Activated CD4-positive, alpha-beta T cell treated with anti-CD3 and anti-CD28 coated beads for 48 hours (primary cell): ENCODE measurements around the gene STK16.
"Not testable (repeated sequence)": the region's sequence is repeated elsewhere in the genome, so short reads cannot be mapped to it uniquely, and the experiment has no call there.

ENCODE experiments used
- DNase-seq: peaks from one replicate; pipeline ENCODE4 v3.0.0-alpha.2; 2020

Gene STK16, protein sequence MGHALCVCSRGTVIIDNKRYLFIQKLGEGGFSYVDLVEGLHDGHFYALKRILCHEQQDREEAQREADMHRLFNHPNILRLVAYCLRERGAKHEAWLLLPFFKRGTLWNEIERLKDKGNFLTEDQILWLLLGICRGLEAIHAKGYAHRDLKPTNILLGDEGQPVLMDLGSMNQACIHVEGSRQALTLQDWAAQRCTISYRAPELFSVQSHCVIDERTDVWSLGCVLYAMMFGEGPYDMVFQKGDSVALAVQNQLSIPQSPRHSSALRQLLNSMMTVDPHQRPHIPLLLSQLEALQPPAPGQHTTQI

DNA sequence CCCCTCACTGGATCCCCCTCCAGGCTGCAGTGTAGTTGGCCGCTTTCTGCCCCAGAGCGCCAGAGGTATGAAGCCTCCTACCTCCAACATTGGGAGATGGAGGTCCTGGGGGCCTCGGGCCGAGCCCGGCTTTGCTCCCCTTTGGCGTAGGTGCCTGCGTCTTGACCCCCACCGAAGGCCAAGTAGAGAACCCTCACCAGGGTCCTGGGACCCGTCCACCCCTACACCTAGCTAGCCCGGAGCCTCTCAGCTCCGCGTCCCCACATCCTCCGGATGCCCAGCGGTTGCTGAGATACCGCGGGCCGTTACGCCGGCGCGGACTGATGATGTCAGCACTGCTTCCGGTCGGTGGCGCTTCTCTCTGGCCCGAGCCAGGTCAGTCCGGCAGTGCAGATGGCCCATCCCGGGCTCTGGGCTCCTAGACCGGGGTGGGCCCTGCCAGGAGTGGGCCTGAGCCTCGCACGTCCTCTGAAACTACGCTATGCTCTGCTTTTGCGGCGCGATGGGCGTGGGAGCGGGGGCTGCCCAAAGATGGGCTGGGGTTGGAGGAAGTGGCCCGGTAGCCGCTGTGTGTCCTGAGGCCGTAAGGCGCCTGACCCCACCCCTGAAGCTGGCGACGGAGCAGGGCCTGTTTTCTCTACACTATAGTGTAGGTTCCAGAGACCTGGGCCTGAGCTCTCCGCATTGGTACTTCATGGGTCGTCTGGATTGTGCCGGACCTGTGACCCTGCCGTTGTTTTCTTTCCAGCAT is at the start of gene STK16, which contains the start of gene GLB1L:
TSS of gene STK16 (plus strand) at position 332 of the 751 bp plus-strand sequence. CDS start 521 bp downstream, outside the sequence.
TSS of gene GLB1L (minus strand) at position 297 of the 751 bp plus-strand sequence. CDS start 1,871 bp downstream, outside the sequence.
- peak; percentile 93 for DNase-seq

DNA sequence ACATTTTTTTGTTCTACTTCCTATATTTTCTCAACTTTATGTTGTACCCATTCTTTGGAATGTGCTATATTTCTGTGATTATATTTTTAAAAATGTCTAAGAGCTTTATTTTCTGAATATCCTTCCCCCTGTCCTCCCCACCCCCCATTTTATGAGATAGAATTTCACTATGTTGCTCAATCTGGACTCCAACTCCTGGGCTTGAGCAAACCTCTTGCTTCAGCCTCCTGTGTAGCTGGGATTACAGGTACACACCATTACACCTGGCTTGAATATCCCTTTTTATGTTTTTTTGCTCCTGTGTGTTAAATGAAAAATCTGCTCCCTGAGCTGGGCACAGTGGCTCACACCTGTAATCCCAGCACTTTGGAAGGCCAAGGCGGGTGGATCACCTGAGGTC is 47.9 kb upstream of the STK16 start:
- no peak for DNase-seq

DNA sequence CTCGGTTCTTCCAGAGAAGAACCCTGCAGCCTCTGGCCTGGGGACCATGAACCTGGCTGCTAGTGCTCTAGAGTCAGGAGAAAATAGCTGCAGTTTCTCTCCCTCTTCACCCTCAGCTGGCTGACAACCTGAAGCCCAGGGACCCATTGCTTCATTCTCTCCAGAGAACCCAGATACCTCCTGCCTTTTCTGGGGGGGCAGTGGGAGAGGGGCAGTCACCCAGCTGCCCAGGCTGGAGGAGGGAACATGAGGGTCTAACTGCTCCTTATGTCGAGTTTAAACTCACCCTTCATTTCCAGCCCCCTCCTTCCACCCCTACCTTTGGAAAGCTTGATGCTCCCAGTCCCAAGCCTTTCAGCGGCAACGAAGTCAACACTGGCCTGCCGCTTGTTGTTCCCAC is 46.3 kb upstream of the STK16 start:
- no peak for DNase-seq

DNA sequence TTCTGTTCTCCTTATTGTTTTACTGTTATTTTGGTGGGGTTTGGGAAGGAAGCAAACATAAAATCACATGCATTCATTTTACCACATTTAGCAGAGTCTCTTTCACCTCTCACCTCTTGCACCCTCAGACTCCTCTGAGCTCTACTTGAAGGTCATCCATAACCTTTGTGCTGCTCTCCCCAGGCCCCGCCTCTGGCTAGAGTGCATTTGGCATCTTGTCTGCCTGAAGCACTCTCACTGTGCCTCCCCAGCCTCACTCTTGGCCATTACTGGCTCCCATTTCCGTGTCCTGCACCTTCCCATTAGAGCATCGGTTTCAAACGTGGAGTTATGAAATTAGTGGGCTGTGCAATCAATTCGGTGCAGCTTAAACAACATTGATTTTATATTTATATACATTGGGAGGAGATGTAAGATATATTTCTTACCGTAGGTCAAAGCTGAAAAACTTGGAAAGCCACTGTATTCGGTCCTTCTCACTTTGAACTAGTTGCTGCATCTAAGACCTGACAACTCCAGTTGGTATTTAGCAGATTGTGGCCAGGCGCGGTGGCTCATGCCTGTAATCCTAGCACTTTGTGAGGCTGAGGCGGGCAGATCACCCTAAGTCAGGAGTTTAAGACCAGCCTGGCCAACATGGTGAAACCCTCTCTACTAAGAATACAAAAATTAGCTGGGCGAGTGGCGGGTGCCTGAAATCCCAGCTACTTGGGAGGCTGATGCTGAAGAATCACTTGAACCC is 45.6 kb upstream of the STK16 start:
- DNase-seq, result no peak

DNA sequence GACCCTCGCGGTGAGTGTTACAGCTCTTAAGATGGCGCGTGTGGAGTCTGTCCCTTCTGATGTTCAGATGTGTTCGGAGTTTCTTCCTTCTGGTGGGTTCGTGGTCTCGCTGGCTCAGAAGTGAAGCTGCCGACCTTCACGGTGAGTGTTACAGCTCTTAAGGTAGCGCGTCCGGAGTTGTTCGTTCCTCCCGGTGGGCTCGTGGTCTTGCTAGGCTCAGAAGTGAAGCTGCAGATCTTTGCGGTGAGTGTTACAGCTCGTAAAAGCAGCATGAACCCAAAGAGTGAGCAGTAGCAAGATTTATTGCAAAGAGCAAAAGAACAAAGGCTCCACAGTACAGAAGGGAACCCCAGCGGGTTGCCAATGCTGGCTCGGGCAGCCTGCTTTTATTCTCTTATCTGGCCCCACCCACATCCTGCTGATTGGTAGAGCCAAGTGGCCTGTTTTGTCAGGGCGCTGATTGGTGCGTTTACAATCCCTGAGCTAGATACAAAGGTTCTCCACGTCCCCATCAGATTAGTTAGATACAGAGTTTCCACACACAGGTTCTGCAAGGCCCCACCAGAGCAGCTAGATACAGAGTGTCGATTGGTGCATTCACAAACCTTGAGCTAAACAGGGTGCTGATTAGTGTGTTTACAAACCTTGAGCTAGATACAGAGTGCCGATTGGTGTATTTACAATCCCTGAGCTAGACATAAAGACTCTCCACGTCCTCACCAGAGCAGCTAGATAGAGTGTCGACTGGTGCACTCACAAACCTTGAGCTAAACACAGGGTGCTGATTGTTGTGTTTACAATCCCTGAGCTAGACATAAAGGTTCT is 44.6 kb upstream of the STK16 start:
- DNase-seq, result peak; percentile 26

DNA sequence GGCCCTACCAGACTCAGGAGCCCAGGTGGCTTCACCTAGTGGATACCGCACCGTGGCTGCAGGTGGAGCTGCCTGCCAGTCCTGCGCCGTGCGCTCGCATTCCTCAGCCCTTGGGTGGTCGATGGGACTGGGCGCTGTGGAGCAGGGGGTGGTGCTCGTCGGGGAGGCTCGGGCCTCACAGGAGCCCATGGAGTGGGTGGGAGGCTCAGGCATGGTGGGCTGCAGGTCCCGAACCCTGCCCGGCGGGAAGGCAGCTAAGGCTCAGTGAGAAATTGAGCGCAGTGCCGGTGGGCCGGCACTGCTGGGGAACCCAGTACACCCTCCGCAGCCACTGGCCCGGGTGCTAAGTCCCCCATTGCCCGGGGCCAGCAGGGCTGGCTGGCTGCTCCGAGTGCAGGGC is 43.9 kb upstream of the STK16 start:
- DNase-seq, result not testable (repeated sequence)

DNA sequence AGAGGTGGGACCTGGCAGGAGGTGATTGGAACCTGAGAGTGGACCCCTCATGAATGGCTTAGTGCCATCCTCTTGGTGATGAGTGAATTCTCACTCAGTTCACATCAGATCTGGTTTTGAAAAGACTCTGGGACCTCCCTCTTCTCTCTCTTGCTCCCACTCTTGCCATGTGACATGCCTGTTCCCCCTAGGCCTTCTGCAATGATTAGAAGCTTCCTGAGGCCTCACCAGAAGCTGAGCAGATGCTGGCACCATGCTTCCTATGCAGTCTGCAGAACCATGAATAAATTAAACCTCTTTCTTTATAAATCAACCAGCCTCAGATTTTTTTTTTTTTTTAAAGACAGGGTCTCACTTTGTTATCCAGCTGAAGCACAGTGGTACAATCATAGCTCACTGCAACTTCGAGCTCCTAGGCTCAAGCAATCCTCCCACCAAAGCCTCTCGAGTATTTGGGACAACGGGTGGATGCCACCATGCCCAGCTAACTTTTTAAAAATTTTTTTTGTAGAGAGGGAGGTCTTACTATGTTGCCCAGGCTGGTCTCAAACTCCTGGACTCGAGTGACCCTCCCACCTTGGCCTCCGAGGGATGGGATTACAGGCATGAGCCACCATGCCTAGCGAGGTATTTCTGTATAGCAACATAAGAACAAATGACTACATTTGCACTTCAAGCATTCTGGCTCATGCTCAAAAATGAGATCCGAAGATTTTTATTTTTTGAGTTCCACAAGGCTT is 40.7 kb upstream of the STK16 start:
- no peak for DNase-seq

DNA sequence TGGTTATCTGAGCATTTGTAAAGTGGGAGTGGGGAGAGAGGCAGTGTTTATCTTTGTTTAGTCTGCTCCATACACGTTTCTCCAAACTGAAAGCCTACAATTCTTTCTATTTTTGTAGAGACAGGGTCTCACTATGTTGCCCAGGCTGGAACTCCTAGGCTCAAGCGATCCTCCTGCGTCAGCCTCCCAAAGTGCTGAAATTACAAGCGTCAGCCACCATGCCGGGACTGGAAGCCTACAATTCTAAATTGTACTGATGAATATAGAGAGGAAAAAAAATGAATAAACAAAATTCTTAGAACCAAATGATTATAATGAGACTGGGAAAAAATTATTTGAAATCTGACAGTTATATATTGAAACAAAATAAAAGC is 40.1 kb upstream of the STK16 start:
- DNase-seq, result no peak

DNA sequence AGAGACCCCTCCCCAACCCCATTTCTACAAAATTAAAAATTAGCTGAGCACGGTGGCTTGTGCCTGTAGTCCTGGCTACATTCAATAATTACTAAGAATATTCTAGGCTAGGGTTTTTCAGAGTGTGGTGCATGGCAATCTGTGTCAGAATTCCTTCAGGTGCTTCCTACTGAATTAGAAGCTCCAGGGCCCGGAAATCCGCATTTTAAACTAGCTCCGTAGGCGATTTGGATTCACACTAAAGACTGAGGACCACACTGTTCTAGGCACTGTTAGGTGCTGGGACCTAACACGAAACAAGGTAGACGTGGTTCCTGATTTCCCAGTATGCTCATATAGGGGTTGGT is 39.3 kb upstream of the STK16 start:
- DNase-seq, result no peak

DNA sequence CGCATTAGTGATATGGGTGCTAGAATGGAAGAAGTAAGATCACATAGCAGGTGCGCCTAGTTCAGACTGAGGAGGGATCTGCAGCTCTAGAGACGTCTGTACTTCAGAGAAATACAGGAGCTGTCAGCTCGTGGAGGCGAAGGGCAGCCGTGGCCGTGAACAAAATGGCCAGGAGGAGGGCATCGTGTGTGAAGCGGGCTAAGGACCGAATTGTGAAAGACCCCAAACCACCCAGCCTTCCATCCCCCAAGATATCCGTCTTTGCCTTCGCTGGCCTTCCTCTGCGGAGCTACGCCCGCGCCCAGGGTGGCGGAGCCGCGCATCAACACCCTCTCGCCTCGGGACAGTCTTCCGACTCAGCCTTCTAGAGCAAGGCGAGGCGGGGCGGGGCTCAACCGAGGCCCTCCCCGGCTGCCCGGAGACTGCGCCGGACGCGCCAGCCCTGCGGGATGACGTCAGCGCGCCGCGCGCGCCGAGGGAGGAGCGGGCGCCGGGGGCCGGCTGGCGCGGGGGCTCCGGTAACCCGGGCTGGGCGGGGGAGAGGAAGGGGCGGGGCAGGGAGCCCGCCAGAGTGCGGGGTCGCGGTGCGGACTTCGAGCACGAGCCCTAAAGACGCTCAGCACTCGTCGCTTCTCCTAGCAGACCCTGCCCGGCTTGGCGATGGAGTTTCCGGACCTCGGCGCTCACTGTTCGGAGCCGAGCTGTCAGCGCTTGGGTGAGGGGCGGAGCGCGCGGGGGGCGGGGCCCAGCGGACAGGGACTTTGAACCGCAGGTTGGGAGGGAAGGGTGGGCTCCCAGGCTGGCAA is 38.7 kb upstream of the STK16 start, which contains the start of gene ZFAND2B:
TSS of gene ZFAND2B (plus strand) at position 455 of the 806 bp plus-strand sequence. CDS start at position 661, 206 bp downstream.
- DNase-seq, result peak; percentile 96

DNA sequence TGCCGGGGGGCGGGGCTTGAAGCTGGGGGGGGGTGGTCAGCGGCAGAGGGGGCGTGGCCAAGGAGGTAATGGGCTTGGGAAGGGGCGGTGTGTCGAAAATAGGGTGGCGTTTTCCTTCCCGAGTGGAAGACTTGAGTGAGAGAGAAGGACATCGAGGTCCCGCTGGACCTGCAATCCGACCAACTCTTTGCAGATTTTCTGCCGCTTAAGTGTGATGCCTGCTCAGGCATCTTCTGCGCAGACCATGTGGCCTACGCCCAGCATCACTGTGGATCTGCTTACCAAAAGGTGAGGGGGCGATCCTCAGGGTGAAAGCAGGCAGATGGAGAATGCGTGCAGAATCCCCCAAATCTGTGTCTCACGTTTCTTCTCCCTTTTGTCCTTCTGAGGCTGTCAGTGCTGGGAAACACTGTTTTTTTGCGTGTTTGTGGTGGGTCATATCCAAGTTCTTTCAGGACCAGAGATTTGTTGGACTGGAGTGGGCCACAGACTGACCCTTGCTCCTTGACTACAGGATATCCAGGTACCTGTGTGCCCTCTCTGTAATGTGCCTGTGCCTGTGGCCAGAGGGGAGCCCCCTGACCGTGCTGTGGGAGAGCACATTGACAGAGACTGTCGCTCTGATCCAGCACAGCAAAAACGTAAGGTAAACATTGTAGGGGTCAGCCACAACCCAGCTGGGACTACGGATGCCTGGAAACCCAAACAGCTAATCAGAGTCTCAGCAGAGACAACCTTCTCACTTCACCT is 38.0 kb upstream of the STK16 start:
- no peak for DNase-seq

DNA sequence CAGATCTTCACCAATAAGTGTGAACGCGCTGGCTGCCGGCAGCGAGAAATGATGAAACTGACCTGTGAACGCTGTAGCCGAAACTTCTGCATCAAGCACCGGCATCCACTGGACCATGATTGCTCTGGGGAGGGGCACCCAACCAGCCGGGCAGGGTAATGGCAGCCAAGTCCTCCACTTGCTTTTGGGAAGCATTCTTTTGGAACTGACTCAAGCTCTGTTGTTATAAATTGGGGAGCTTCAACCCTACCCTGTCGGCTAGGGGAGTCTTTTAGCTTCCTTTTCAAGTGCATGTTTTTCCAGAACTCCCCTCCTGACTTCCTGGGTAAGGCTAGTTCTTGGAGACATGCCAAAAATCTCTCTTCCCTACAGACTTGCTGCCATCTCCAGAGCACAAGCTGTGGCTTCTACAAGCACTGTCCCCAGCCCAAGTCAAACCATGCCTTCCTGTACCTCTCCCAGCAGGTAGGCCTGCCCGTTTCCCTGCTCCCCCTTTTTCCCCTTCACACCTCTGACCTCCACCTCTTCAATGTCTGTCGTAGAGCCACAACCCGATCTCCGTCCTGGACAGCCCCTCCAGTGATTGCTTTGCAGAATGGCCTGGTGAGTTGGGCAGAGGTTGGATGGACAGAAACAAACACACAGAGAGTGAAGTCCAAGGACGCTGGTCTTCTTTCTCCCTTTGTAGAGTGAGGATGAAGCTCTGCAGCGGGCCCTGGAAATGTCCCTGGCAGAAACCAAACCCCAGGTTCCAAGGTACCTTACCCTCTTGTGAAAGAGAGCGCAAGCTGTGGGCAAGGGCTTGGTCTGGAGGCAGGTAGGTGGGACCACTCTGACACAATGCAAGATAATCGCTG is 37.2 kb upstream of the STK16 start:
- no peak for DNase-seq

DNA sequence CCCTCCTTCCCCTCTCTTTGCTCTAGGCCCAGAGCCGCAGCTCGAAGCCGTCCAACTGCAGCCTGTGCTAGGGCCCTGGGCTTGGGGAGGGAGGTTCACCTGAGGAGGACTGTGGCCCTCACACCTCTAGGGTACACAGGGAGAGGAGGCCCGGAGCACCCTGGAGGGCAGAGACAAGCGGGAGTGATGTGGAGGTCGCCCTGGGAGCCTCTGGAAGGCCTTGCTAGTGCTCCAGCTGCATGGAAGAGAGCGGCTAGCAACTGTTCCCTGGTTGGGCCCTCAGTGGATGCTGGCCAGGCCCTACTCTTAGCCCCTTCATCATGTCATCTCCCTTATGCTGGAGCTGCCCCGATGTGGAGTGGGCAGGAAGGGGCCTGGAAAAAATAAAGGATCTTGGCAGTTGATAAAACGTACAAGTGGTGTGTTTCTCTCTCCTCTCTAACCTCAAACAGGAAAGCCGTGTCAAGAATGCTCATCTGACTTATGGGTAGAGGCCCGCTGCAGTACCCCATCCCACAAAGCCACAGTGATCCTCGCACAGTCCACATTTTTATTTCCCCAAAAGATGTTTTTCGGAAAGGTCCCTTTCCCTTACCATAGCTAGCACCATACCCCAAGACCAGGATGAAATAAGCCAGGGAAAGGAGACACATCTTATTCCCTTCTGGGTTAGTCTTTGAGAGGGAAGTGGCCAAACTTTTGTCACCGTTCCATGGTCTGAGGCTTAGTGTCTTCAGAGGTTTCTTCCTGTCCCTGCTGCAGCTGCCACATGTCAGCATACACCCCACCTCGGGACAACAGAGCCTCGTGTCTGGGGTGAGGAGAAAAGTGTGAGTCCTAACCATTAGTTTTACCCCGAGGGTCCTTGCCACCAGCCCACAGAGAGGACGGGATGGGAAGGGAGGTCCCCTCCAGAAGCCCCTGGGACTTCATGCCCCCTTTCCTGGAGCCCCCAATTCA is 35.8 kb upstream of the STK16 start:
- DNase-seq, result no peak

DNA sequence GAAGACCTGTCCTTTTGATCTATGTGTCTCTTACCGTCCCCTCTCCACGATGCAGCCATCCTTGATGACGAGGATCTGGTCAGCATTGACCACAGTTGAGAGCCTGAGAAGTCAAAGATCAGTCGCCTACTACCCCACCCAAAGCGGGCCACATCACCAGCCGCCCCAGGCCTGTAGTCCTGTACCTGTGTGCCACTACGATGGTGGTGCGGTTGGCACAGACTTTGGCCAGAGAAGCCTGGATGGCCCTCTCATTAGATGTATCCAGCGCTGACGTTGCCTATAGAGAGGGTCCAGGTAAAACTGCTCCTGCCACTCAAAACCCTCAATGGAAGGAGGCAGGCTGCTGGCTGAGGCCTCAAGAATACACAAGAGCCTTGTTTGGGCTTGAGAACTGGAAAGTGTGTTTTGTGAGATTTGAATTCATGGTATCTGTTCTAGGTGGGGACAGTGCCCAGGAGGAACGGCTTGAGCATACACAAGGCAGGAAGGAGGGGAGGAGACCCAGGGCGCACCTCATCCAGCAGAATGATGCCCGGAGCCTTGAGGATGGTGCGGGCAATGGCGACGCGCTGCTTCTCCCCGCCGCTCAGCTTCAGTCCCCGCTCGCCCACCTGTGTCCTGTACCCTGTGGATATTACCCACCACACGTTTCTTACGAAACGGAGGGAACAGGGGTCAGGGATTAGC is 34.9 kb upstream of the STK16 start:
- no peak for DNase-seq

DNA sequence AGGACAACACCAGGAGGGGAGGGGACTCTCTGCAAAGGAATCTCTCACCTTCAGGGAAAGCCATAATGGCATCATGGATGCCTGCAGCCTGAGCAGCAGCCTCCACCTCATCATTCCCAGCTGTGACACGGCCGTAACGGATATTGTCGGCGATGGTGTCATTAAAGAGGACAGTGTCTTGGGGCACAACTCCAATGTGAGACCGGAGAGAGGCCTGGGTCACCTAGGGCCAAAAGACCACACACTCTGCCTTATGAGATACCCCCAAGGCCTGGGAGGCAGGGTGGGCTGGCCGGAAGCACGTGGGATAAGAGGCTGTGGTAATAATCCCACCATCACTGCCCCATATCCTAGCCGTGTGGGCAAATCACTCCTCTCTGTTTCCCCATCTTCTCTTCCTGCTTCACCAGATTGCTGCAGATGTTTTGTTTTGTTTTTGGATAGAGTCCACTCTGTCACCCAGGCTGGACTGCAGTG is 34.4 kb upstream of the STK16 start:
- DNase-seq, result no peak

DNA sequence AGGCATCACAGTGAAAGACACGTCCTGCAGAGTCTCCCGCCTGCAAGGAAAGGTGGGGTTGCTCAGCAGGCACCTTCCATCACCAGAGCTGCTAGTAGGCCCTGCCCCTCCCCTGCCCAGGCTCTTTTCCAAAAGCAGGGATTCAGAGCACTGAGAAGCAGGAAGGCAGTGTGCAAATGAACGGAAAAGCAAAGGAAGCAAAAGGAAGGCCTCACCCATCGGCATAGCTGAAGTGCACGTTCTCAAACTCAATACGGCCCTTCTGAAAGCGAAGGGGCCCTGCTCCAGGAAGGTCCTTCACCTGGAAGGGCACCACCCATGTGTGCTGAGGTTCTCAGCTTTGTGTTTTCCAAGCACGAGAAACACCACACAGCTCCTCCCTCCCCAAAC is 32.3 kb upstream of the STK16 start:
- DNase-seq, result no peak

DNA sequence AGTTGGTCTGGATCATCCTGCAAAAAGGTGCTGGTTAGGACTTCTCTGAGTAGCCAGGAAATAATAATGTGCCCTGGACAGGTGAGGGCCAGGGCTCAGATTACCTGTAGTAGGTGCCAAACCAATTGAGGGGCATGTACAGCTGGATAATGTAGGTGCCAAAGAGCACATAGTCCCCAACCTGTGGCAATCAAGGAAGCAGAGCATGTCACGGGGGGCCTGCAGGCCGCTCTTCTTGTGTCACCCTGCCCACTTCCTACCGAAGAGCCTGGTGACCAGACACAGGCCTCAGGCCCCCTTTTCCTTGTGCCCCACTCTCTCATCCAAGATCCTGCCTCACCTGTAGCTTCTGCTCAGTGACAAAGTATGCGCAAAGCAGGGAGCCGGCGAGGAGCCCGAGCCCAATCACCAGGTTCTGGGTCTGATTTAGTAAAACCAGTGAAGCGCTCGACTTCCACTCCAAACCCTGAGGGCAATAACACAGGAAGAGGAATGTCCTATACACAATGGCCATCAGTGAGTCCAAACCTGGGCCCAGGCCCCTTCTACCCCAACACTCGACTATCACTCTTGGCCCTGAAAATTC is 31.7 kb upstream of the STK16 start:
- no peak for DNase-seq
